DOHH2 (cell line): ENCODE data around the gene NTMT1.

ENCODE experiments used
- EZH2phosphoT487 ChIP-seq: fragments of 200-600 bp; sonication (generic); IDR thresholded peaks from 2 replicates; pipeline ENCODE4 v1.6.1; 2017; ENCODE audit warnings: borderline replicate concordance, mild to moderate bottlenecking, antibody characterized with exemption, low read length, moderate library complexity, mixed read lengths
- TF ChIP-seq, protein P1 (sequence below): fragments of 200-600 bp; sonication (generic); IDR thresholded peaks from one replicate; pipeline ENCODE4 v1.5.1; 2014; ENCODE audit warnings: antibody characterized with exemption, mild to moderate bottlenecking, low read depth, low read length; ENCODE audit not compliant: poor library complexity, severe bottlenecking

GRCh38 chr9:129587487-129588262 is 38.3 kb upstream of the NTMT1 start:
- TF ChIP-seq, protein P1, sequence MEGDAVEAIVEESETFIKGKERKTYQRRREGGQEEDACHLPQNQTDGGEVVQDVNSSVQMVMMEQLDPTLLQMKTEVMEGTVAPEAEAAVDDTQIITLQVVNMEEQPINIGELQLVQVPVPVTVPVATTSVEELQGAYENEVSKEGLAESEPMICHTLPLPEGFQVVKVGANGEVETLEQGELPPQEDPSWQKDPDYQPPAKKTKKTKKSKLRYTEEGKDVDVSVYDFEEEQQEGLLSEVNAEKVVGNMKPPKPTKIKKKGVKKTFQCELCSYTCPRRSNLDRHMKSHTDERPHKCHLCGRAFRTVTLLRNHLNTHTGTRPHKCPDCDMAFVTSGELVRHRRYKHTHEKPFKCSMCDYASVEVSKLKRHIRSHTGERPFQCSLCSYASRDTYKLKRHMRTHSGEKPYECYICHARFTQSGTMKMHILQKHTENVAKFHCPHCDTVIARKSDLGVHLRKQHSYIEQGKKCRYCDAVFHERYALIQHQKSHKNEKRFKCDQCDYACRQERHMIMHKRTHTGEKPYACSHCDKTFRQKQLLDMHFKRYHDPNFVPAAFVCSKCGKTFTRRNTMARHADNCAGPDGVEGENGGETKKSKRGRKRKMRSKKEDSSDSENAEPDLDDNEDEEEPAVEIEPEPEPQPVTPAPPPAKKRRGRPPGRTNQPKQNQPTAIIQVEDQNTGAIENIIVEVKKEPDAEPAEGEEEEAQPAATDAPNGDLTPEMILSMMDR: no peak
- TF ChIP-seq EZH2phosphoT487: no peak
